Activated CD4-positive, alpha-beta T cell treated with anti-CD3 and anti-CD28 coated beads, Interleukin-2, amount 10 ng/mL, durations not matched to agents 24 days and 14 days (primary cell): Measurements from ENCODE around the gene ZDHHC5. TPM values are rescaled to one million over a fixed set of nuclear protein-coding genes. Genes with fewer than 3 reads are reported as not detected.

Experiments
- DNase-seq: peaks from one replicate; pipeline ENCODE4 v3.0.0; 2022
- H3K27ac Mint-ChIP-seq: one replicate; pipeline ENCODE4 v1.8.0; 2022; ENCODE audit warnings: mild to moderate bottlenecking, mixed read lengths
- H3K27me3 Mint-ChIP-seq: one replicate; pipeline ENCODE4 v1.8.0; 2022; ENCODE audit warnings: mixed read lengths
- H3K36me3 Mint-ChIP-seq: one replicate; pipeline ENCODE4 v1.8.0; 2022; ENCODE audit warnings: low read depth, mild to moderate bottlenecking, mixed read lengths
- H3K4me1 Mint-ChIP-seq: one replicate; pipeline ENCODE4 v1.8.0; 2021; ENCODE audit warnings: mixed read lengths
- H3K4me3 Mint-ChIP-seq: one replicate; pipeline ENCODE4 v1.8.0; 2022; ENCODE audit warnings: mild to moderate bottlenecking, moderate library complexity, mixed read lengths
- H3K9me3 Mint-ChIP-seq: one replicate; pipeline ENCODE4 v1.8.0; 2021; ENCODE audit warnings: mixed read lengths
- intact Hi-C: fragments of 100-400 bp; cut with micrococcal nuclease; formaldehyde crosslinking; loops from one replicate; pipeline ENCODE4 v1.15.1; 2023
- total RNA-seq: library from RNA; stranded (reverse); gene quantifications from 2 replicates; pipeline ENCODE4 v1.2.3, GENCODE V29; 2022

The ZDHHC5 gene
- 78.4 and 80.9 TPM in 2 replicates for total RNA-seq

GRCh38 chr11:57667736-57668433, at the start of gene ZDHHC5:
Gene ZDHHC5 (plus strand): TSS chr11:57668114. CDS start chr11:57673091, 4,977 bp downstream.
- Mint-ChIP-seq H3K36me3 (peaks cover 25% of the 10 kb centered on the region), H3K27ac (peak within 1 kb of the TSS; percentile 97), H3K4me1 (peaks cover 35% of the 10 kb centered on the region)

GRCh38 chr11:57618438-57618837, 49.5 kb upstream of the ZDHHC5 start:
- no peaks in the 10 kb centered on the region for H3K4me1 Mint-ChIP-seq
- no peaks in the 10 kb centered on the region for H3K9me3 Mint-ChIP-seq
- no peaks in the 10 kb centered on the region for H3K36me3 Mint-ChIP-seq
- no peak overlapping the region for H3K27ac Mint-ChIP-seq
- peaks cover 6% of the 10 kb centered on the region for H3K27me3 Mint-ChIP-seq
- intact Hi-C loops: no loop called here
- no peak overlapping the region for H3K4me3 Mint-ChIP-seq
- DNase-seq: no peak

More at GRCh38 chr11:57667736-57668433, at the start of gene ZDHHC5:
- Mint-ChIP-seq H3K9me3 (no peaks in the 10 kb centered on the region), H3K27me3 (no peaks in the 10 kb centered on the region), H3K4me3 (peak within 1 kb of the TSS; percentile 86)
- peak; percentile 100 for DNase-seq
- intact Hi-C loops: loop anchor here (1.0 to 10.0 kb wide), 11 partner anchors 11 to 1474 kb away; partner anchors contain the start of genes CLP1, FAM111A, MED19 and P2RX3

- Mint-ChIP-seq H3K27me3 (peaks cover 6% of the 10 kb centered on the region), H3K36me3 (no peaks in the 10 kb centered on the region), H3K4me3 (no peak overlapping the region), H3K9me3 (no peaks in the 10 kb centered on the region), H3K4me1 (no peaks in the 10 kb centered on the region), H3K27ac (no peak overlapping the region)
- no peak for DNase-seq
- intact Hi-C loops: no loop called here
Observed at GRCh38 chr11:57619331-57619730, 48.6 kb upstream of the ZDHHC5 start.

- no peaks in the 10 kb centered on the region for H3K9me3 Mint-ChIP-seq
- H3K4me3 Mint-ChIP-seq: no peak overlapping the region
- H3K27me3 Mint-ChIP-seq: peaks cover 6% of the 10 kb centered on the region
- no peak for DNase-seq
- no peak overlapping the region for H3K27ac Mint-ChIP-seq
- H3K36me3 Mint-ChIP-seq: no peaks in the 10 kb centered on the region
- H3K4me1 Mint-ChIP-seq: no peaks in the 10 kb centered on the region
- intact Hi-C loops: no loop called here
Observed at GRCh38 chr11:57620467-57620866, 47.4 kb upstream of the ZDHHC5 start.

- Mint-ChIP-seq H3K27ac (no peak overlapping the region), H3K27me3 (peaks cover 2% of the 10 kb centered on the region), H3K4me1 (no peaks in the 10 kb centered on the region), H3K36me3 (no peaks in the 10 kb centered on the region), H3K4me3 (no peak overlapping the region), H3K9me3 (no peaks in the 10 kb centered on the region)
- DNase-seq: no peak
- intact Hi-C loops: no loop called here
Observed at GRCh38 chr11:57622263-57622662, 45.7 kb upstream of the ZDHHC5 start.

- no peak for DNase-seq
- H3K27ac Mint-ChIP-seq: no peak overlapping the region
- H3K4me3 Mint-ChIP-seq: no peak overlapping the region
- H3K9me3 Mint-ChIP-seq: no peaks in the 10 kb centered on the region
- intact Hi-C loops: no loop called here
- H3K27me3 Mint-ChIP-seq: peaks cover 6% of the 10 kb centered on the region
- H3K4me1 Mint-ChIP-seq: no peaks in the 10 kb centered on the region
- H3K36me3 Mint-ChIP-seq: no peaks in the 10 kb centered on the region
Observed at GRCh38 chr11:57624864-57625263, 43.0 kb upstream of the ZDHHC5 start.

- H3K36me3 Mint-ChIP-seq: no peaks in the 10 kb centered on the region
- peaks cover 18% of the 10 kb centered on the region for H3K27me3 Mint-ChIP-seq
- intact Hi-C loops: no loop called here
- H3K9me3 Mint-ChIP-seq: no peaks in the 10 kb centered on the region
- H3K4me1 Mint-ChIP-seq: no peaks in the 10 kb centered on the region
- no peak overlapping the region for H3K4me3 Mint-ChIP-seq
- H3K27ac Mint-ChIP-seq: no peak overlapping the region
- no peak for DNase-seq
Observed at GRCh38 chr11:57626895-57627294, 41.0 kb upstream of the ZDHHC5 start.

- Mint-ChIP-seq H3K4me1 (no peaks in the 10 kb centered on the region), H3K27me3 (peaks cover 32% of the 10 kb centered on the region), H3K27ac (no peak overlapping the region), H3K9me3 (no peaks in the 10 kb centered on the region), H3K36me3 (no peaks in the 10 kb centered on the region), H3K4me3 (no peak overlapping the region)
- intact Hi-C loops: no loop called here
- no peak for DNase-seq
Observed at GRCh38 chr11:57630171-57630570, 37.7 kb upstream of the ZDHHC5 start.

- peaks cover 32% of the 10 kb centered on the region for H3K27me3 Mint-ChIP-seq
- intact Hi-C loops: no loop called here
- H3K27ac Mint-ChIP-seq: no peak overlapping the region
- no peaks in the 10 kb centered on the region for H3K9me3 Mint-ChIP-seq
- H3K4me3 Mint-ChIP-seq: no peak overlapping the region
- peaks cover under 1% of the 10 kb centered on the region for H3K4me1 Mint-ChIP-seq
- H3K36me3 Mint-ChIP-seq: no peaks in the 10 kb centered on the region
- DNase-seq: no peak
Observed at GRCh38 chr11:57632116-57632515, 35.8 kb upstream of the ZDHHC5 start.

GRCh38 chr11:57633394-57634070, 34.4 kb upstream of the ZDHHC5 start:
- H3K4me3 Mint-ChIP-seq: no peak overlapping the region
- H3K27ac Mint-ChIP-seq: no peak overlapping the region
- no peaks in the 10 kb centered on the region for H3K36me3 Mint-ChIP-seq
- DNase-seq: no peak
- peaks cover 6% of the 10 kb centered on the region for H3K4me1 Mint-ChIP-seq
- intact Hi-C loops: no loop called here
- no peaks in the 10 kb centered on the region for H3K9me3 Mint-ChIP-seq
- H3K27me3 Mint-ChIP-seq: peaks cover 35% of the 10 kb centered on the region

GRCh38 chr11:57634311-57634710, 33.6 kb upstream of the ZDHHC5 start:
- no peak overlapping the region for H3K27ac Mint-ChIP-seq
- intact Hi-C loops: no loop called here
- no peak overlapping the region for H3K4me3 Mint-ChIP-seq
- DNase-seq: no peak
- H3K4me1 Mint-ChIP-seq: peaks cover 12% of the 10 kb centered on the region
- no peaks in the 10 kb centered on the region for H3K9me3 Mint-ChIP-seq
- no peaks in the 10 kb centered on the region for H3K36me3 Mint-ChIP-seq
- peaks cover 31% of the 10 kb centered on the region for H3K27me3 Mint-ChIP-seq

- Mint-ChIP-seq H3K36me3 (no peaks in the 10 kb centered on the region), H3K27me3 (peaks cover 29% of the 10 kb centered on the region), H3K27ac (no peak overlapping the region), H3K9me3 (no peaks in the 10 kb centered on the region), H3K4me3 (no peak overlapping the region), H3K4me1 (peaks cover 15% of the 10 kb centered on the region)
- intact Hi-C loops: no loop called here
- DNase-seq: no peak
Observed at GRCh38 chr11:57635246-57635645, 32.7 kb upstream of the ZDHHC5 start.

- Mint-ChIP-seq H3K4me1 (peaks cover 20% of the 10 kb centered on the region), H3K27ac (no peak overlapping the region), H3K27me3 (peaks cover 17% of the 10 kb centered on the region), H3K4me3 (peak overlapping the region; percentile 87), H3K9me3 (no peaks in the 10 kb centered on the region), H3K36me3 (no peaks in the 10 kb centered on the region)
- DNase-seq: no peak
- intact Hi-C loops: no loop called here
Observed at GRCh38 chr11:57637626-57638004, 30.3 kb upstream of the ZDHHC5 start.

- intact Hi-C loops: no loop called here
- Mint-ChIP-seq H3K9me3 (no peaks in the 10 kb centered on the region), H3K36me3 (no peaks in the 10 kb centered on the region), H3K27ac (peak overlapping the region; percentile 78), H3K27me3 (peaks cover 18% of the 10 kb centered on the region), H3K4me1 (peaks cover 20% of the 10 kb centered on the region), H3K4me3 (peak overlapping the region; percentile 87)
- peak; percentile 67 for DNase-seq
Observed at GRCh38 chr11:57638005-57638781, 29.7 kb upstream of the ZDHHC5 start.
